Left lung (tissue), 10 donors: ENCODE results near the gene SPSB1. TPM values are rescaled to one million over a fixed set of nuclear protein-coding genes. Genes with fewer than 3 reads are reported as not detected.

Source experiments
- ATAC-seq: fragments of 200-7000 bp; cut with Tn5 transposase; one replicate; pipeline ENCODE4 v1.9.1; 2020; ENCODE audit warnings: moderate library complexity
- DNase-seq, 4 donors: peaks; one replicate each; pipeline ENCODE4 v3.0.0-alpha.2; 2013 to 2020
- H3K27ac ChIP-seq, 2 donors: fragments of 200-600 bp; sonication (generic) in 1 of 2; one replicate each; pipeline versions ENCODE4 v1.5.0 to v1.8.0; 2020 to 2021
- H3K27me3 ChIP-seq, 2 donors: fragments of 200-600 bp; sonication (generic) in 1 of 2; one replicate each; pipeline versions ENCODE4 v1.5.0 to v1.8.0; 2020 to 2021
- H3K36me3 ChIP-seq, 2 donors: fragments of 200-600 bp; sonication (generic) in 1 of 2; one replicate each; pipeline versions ENCODE4 v1.5.0 to v1.8.0; 2020 to 2021
- H3K4me1 ChIP-seq, 2 donors: fragments of 200-600 bp; one replicate each; pipeline ENCODE4 v1.8.0; 2021
- H3K4me3 ChIP-seq, 2 donors: fragments of 200-600 bp; sonication (generic) in 1 of 2; one replicate each; pipeline versions ENCODE4 v1.5.0 to v1.8.0; 2020 to 2021; ENCODE audit warnings: mild to moderate bottlenecking in 1 of 2
- H3K9me3 ChIP-seq, 2 donors: fragments of 200-600 bp; sonication (generic) in 1 of 2; one replicate each; pipeline versions ENCODE4 v1.5.0 to v1.8.0; 2020 to 2021
- intact Hi-C, 2 donors: fragments of 100-400 bp; cut with DNase I; formaldehyde crosslinking; loops; one replicate each; pipeline versions ENCODE4 v1.11.2 to v1.14.2; 2022
- polyA plus RNA-seq, 6 donors: library from polyadenylated mRNA; unstranded; fragments of 120-200 nt; gene quantifications; one replicate each; pipeline ENCODE4 v1.2.1, GENCODE V29; 2013; ENCODE audit not compliant: insufficient read length in 6 of 6
- total RNA-seq, 2 donors: library from RNA; stranded (reverse); fragmentation: NEBNext Ultra II Directional; extraction: Animal tissue kit (Norgen Biotek cat#: 25700); gene quantifications; one replicate each; pipeline ENCODE4 v1.2.1, GENCODE V29; 2021
- TF ChIP-seq, protein P1 (sequence below), 2 donors: fragments of 200-600 bp; sonication (generic) in 1 of 2; IDR thresholded peaks; one replicate each; pipeline versions ENCODE4 v1.5.0 to v1.8.0; 2021; ENCODE audit warnings: antibody characterized with exemption in 2 of 2
- donor health status: DM: no; HTN: yes; CAD: no.
- donor health status: DM: no; HTN: no; CAD: no.

SPSB1 gene
- total and polyA plus RNA-seq, 8 donors: 6.1 to 39.4 (median 7.9) TPM

DNA sequence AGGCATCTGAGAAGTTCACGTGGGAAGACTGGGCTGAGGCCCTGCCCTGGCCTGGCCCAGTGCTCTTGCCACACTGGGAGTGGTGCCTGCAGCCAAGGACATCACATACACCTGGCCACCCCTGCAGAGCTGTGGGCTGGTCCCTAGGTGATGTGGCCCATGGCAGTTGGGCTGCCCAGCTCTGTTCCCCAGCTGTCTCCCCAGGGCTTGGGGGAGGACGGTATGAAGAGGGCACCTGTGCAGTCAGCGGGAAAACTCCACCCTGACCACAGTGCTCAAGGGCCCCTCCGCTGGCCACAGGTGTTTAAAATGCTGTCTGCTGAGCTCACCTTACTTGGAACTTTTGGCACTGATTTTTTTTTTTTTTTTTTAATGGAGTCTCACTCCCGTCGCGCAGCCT is 126.2 kb downstream of the SPSB1 start:
- no peak overlapping the region for H3K27ac ChIP-seq
- intact Hi-C loops: no loop called here
- H3K36me3 ChIP-seq: no peaks in the 10 kb centered on the region
- H3K9me3 ChIP-seq: no peaks in the 10 kb centered on the region
- TF ChIP-seq, protein P1, sequence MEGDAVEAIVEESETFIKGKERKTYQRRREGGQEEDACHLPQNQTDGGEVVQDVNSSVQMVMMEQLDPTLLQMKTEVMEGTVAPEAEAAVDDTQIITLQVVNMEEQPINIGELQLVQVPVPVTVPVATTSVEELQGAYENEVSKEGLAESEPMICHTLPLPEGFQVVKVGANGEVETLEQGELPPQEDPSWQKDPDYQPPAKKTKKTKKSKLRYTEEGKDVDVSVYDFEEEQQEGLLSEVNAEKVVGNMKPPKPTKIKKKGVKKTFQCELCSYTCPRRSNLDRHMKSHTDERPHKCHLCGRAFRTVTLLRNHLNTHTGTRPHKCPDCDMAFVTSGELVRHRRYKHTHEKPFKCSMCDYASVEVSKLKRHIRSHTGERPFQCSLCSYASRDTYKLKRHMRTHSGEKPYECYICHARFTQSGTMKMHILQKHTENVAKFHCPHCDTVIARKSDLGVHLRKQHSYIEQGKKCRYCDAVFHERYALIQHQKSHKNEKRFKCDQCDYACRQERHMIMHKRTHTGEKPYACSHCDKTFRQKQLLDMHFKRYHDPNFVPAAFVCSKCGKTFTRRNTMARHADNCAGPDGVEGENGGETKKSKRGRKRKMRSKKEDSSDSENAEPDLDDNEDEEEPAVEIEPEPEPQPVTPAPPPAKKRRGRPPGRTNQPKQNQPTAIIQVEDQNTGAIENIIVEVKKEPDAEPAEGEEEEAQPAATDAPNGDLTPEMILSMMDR (IDR thresholded peaks at IDR 0.05): no peak
- DNase-seq (no peak), ATAC-seq (no peak)
- H3K4me1 ChIP-seq: peaks cover 0 to under 1% of the 10 kb centered on the region in 2 donors
- H3K27me3 ChIP-seq: no peaks in the 10 kb centered on the region
- no peak overlapping the region for H3K4me3 ChIP-seq

Other genes with a start within 250 kb of the SPSB1 start
- gene SLC2A5, start 223.3 kb upstream of the SPSB1 start, total RNA-seq: 1 to 10 TPM; 1.4 to 1.6 TPM
- gene SLC2A5, start 223.3 kb upstream of the SPSB1 start, polyA plus RNA-seq: 1 to 10 TPM in 3 of 6 donors, under 1 TPM in 3; 0.52 to 1.4 (median 0.95) TPM
- gene GPR157, start 163.8 kb upstream of the SPSB1 start, total RNA-seq: 10 to 100 TPM; 18.8 to 23.0 TPM
- gene GPR157, start 163.8 kb upstream of the SPSB1 start, polyA plus RNA-seq: 10 to 100 TPM; 15.2 to 36.5 (median 24.4) TPM
- gene H6PD, start 58.1 kb upstream of the SPSB1 start, total RNA-seq: 10 to 100 TPM; 33.0 to 42.6 TPM
- gene H6PD, start 58.1 kb upstream of the SPSB1 start, polyA plus RNA-seq: 10 to 100 TPM; 49.8 to 63.0 (median 56.0) TPM
- 1 to 10 TPM; 4.0 to 6.0 TPM for gene SLC25A33, start 246.6 kb downstream of the SPSB1 start, total RNA-seq
- 1 to 10 TPM; 2.2 to 3.3 (median 2.5) TPM for gene SLC25A33, start 246.6 kb downstream of the SPSB1 start, polyA plus RNA-seq